Activated CD8-positive, alpha-beta memory T cell treated with anti-CD3 and anti-CD28 coated beads for 48 hours (primary cell): Measurements from ENCODE around the gene ILDR2.

Experiments used
- DNase-seq, 3 experiments: peaks; one replicate each; pipeline ENCODE4 v3.0.0-alpha.2; 2020; ENCODE audit warnings: low read depth in 2 of 3, low spot score in 2 of 3

ILDR2 gene

GRCh38 chr1:166925810-166926478, 49.4 kb downstream of the ILDR2 start:
- no peak for DNase-seq

GRCh38 chr1:166924823-166925541, 50.4 kb downstream of the ILDR2 start:
- no peak for DNase-seq

- no peak for DNase-seq
Measured at GRCh38 chr1:166920561-166921475, 54.5 kb downstream of the ILDR2 start.

- DNase-seq: no peak
Measured at GRCh38 chr1:166918956-166919316, 56.4 kb downstream of the ILDR2 start.

GRCh38 chr1:166918088-166918955, 57.0 kb downstream of the ILDR2 start:
- DNase-seq: no peak

- no peak for DNase-seq
Measured at GRCh38 chr1:166915941-166916340, 59.4 kb downstream of the ILDR2 start.

GRCh38 chr1:166915042-166915441, 60.3 kb downstream of the ILDR2 start:
- no peak for DNase-seq

- DNase-seq: no peak
Measured at GRCh38 chr1:166914111-166914510, 61.2 kb downstream of the ILDR2 start.

GRCh38 chr1:166911624-166912023, 63.7 kb downstream of the ILDR2 start:
- DNase-seq: no peak

GRCh38 chr1:166910396-166910994, 64.8 kb downstream of the ILDR2 start:
- peak in 2 of 3 experiments; percentile 17 to 33 for DNase-seq

GRCh38 chr1:166908942-166909341, 66.4 kb downstream of the ILDR2 start:
- DNase-seq: no peak

GRCh38 chr1:166907763-166908162, 67.6 kb downstream of the ILDR2 start:
- no peak for DNase-seq

- no peak for DNase-seq
Measured at GRCh38 chr1:166907051-166907450, 68.3 kb downstream of the ILDR2 start.

GRCh38 chr1:166906647-166907046, 68.7 kb downstream of the ILDR2 start:
- DNase-seq: no peak

- DNase-seq: no peak
Measured at GRCh38 chr1:166905900-166906299, 69.4 kb downstream of the ILDR2 start.

- no peak for DNase-seq
Measured at GRCh38 chr1:166905136-166905535, 70.2 kb downstream of the ILDR2 start.

- DNase-seq: no peak
Measured at GRCh38 chr1:166903232-166903631, 72.1 kb downstream of the ILDR2 start.

- no peak for DNase-seq
Measured at GRCh38 chr1:166902279-166902678, 73.1 kb downstream of the ILDR2 start.

- no peak for DNase-seq
Measured at GRCh38 chr1:166900987-166901386, 74.4 kb downstream of the ILDR2 start.

- DNase-seq: no peak
Measured at GRCh38 chr1:166899769-166900168, 75.6 kb downstream of the ILDR2 start.
